Measurements from ENCODE around the gene AGBL4.

DNA sequence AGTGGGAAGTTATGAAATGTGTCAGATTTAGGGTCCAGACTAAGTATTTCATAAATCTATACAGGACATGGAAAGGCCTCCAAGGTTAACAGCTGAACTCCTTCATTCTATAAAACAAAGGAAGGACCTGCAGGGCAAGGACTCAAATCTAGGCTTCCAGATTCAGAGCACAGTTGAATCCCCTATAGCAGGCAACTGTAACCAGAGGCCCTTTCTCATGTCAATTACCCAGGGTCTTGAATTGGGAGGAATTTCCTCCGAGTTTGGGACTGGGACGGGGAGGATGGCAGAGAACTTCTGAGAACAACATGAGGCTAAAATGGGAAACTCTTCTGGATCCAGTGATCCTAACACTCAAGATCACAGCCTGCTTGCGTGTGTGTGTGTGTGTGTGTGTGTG is 1134.1 kb downstream of the AGBL4 start:
- TF ChIP-seq POLR2A (IDR thresholded peaks at IDR 0.05), result no peak
- no peak for TF ChIP-seq POLR2AphosphoS5 (IDR thresholded peaks at IDR 0.05)
- TF ChIP-seq, protein P1, sequence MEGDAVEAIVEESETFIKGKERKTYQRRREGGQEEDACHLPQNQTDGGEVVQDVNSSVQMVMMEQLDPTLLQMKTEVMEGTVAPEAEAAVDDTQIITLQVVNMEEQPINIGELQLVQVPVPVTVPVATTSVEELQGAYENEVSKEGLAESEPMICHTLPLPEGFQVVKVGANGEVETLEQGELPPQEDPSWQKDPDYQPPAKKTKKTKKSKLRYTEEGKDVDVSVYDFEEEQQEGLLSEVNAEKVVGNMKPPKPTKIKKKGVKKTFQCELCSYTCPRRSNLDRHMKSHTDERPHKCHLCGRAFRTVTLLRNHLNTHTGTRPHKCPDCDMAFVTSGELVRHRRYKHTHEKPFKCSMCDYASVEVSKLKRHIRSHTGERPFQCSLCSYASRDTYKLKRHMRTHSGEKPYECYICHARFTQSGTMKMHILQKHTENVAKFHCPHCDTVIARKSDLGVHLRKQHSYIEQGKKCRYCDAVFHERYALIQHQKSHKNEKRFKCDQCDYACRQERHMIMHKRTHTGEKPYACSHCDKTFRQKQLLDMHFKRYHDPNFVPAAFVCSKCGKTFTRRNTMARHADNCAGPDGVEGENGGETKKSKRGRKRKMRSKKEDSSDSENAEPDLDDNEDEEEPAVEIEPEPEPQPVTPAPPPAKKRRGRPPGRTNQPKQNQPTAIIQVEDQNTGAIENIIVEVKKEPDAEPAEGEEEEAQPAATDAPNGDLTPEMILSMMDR (IDR thresholded peaks at IDR 0.05 in 8 of 11, conservative IDR thresholded peaks at IDR 0.05 in 3 of 11), result no peak
